Neural cell (in vitro differentiated cells): ENCODE data around the gene INVS.

ENCODE experiments used
- CTCF ChIP-seq: fragments of 450-650 bp; IDR thresholded peaks from 2 replicates; pipeline ENCODE4 v1.5.1; 2014; ENCODE audit warnings: antibody characterized with exemption, mild to moderate bottlenecking, moderate library complexity; ENCODE audit not compliant: poor library complexity, severe bottlenecking
- EZH2 ChIP-seq: fragments of 200-600, 300-800 bp; shearing (Covaris generic), sonication (generic); IDR thresholded peaks from 2 replicates; pipeline ENCODE4 v1.6.1; 2014; ENCODE audit warnings: antibody characterized with exemption, low read length, borderline replicate concordance, mild to moderate bottlenecking; ENCODE audit not compliant: insufficient read depth, poor library complexity, severe bottlenecking
- POLR2AphosphoS5 ChIP-seq: IDR thresholded peaks from 2 replicates; pipeline ENCODE4 v1.6.1; 2012
- RAD21 ChIP-seq: fragments of 450-650 bp; conservative IDR thresholded peaks from 2 replicates; pipeline ENCODE4 v1.6.1; 2014; ENCODE audit warnings: antibody characterized with exemption, mild to moderate bottlenecking, moderate library complexity
- TF ChIP-seq, protein P1 (sequence below): IDR thresholded peaks from 2 replicates; pipeline ENCODE4 v1.6.1; 2012; ENCODE audit warnings: borderline replicate concordance

DNA sequence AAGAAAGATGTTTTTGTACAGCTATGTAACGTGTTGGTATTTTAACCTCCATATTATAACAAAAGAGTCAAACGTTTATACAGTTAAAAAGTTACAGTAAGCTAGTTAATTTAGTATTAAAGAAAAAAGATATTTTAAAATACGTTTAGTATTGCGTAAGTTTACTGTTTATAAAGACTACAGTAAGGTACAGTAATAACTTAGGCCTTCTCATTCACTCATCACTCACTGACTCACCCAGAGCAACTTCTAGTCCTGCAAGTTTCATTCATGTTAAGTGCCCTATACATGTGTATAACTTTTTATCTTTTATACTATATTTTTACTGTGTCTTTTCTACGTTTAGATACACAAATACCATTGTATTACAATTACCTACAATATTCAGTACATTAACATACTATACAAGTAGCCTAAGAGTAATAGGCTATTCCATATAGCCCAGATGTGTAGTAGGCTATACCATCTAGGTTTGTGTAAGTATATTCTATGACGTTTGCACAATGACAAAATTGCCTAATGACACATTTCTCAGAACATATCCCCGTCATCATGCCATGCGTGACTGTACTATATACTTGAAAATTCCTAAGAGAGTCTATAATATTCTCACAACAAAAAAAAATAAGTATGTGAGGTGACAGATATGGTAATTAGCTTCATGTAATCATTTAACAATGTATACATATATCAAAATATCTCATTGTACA is 34.0 kb upstream of the INVS start:
- TF ChIP-seq RAD21 = no peak
- no peak for TF ChIP-seq POLR2AphosphoS5
- no peak for TF ChIP-seq EZH2
- TF ChIP-seq CTCF = no peak
- TF ChIP-seq, protein P1, sequence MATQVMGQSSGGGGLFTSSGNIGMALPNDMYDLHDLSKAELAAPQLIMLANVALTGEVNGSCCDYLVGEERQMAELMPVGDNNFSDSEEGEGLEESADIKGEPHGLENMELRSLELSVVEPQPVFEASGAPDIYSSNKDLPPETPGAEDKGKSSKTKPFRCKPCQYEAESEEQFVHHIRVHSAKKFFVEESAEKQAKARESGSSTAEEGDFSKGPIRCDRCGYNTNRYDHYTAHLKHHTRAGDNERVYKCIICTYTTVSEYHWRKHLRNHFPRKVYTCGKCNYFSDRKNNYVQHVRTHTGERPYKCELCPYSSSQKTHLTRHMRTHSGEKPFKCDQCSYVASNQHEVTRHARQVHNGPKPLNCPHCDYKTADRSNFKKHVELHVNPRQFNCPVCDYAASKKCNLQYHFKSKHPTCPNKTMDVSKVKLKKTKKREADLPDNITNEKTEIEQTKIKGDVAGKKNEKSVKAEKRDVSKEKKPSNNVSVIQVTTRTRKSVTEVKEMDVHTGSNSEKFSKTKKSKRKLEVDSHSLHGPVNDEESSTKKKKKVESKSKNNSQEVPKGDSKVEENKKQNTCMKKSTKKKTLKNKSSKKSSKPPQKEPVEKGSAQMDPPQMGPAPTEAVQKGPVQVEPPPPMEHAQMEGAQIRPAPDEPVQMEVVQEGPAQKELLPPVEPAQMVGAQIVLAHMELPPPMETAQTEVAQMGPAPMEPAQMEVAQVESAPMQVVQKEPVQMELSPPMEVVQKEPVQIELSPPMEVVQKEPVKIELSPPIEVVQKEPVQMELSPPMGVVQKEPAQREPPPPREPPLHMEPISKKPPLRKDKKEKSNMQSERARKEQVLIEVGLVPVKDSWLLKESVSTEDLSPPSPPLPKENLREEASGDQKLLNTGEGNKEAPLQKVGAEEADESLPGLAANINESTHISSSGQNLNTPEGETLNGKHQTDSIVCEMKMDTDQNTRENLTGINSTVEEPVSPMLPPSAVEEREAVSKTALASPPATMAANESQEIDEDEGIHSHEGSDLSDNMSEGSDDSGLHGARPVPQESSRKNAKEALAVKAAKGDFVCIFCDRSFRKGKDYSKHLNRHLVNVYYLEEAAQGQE = no peak
